Stimulated activated CD8-positive, alpha-beta memory T cell treated with anti-CD3 and anti-CD28 coated beads, Interleukin-4, amount 100 ng/mL, for 48 hours (primary cell): ENCODE data around the gene LMNTD2.

Experiments
- DNase-seq: peaks from one replicate; pipeline ENCODE4 v3.0.0-alpha.2; 2020

Gene LMNTD2

GRCh38 chr11:506995-507726, 53.4 kb downstream of the LMNTD2 start, which contains the start of gene RNH1:
Gene RNH1 (minus strand): TSS chr11:507242. CDS start chr11:502162, 5,080 bp downstream.
- peak; percentile 100 for DNase-seq

GRCh38 chr11:506238-506994, 54.1 kb downstream of the LMNTD2 start:
- DNase-seq = peak; percentile 98

- DNase-seq = no peak
These were observed 55.6 kb downstream of the LMNTD2 start for GRCh38 chr11:504994-505344.
